ENCODE data around the gene LAX1. TPM values are rescaled to one million over a fixed set of nuclear protein-coding genes. Genes with fewer than 3 reads are reported as not detected.
"Not testable (repeated sequence)": the region's sequence is repeated elsewhere in the genome, so short reads cannot be mapped to it uniquely, and the experiment has no call there.

LAX1 gene
- total RNA-seq: 0.19 TPM in 1 of 2 replicates, not detected in the other

GRCh38 chr1:203765029-203765837 lies at the start of gene LAX1:
LAX1 (plus strand) TSS chr1:203765183; CDS start chr1:203765566, 383 bp downstream.
- peak; percentile 78 for DNase-seq

- DNase-seq: no peak
Measured at GRCh38 chr1:203717120-203717519, 47.9 kb upstream of the LAX1 start.

- no peak for DNase-seq
Measured at GRCh38 chr1:203720242-203720641, 44.7 kb upstream of the LAX1 start.

GRCh38 chr1:203722909-203723308 lies 42.1 kb upstream of the LAX1 start:
- no peak for DNase-seq

- no peak for DNase-seq
Measured at GRCh38 chr1:203726417-203726867, 38.5 kb upstream of the LAX1 start.

GRCh38 chr1:203733009-203733863 lies 31.7 kb upstream of the LAX1 start:
- no peak for DNase-seq

GRCh38 chr1:203742436-203742835 lies 22.5 kb upstream of the LAX1 start:
- peak; percentile 37 for DNase-seq

GRCh38 chr1:203743091-203743571 lies 21.9 kb upstream of the LAX1 start:
- no peak for DNase-seq

- DNase-seq: no peak
Measured at GRCh38 chr1:203744075-203744972, 20.7 kb upstream of the LAX1 start.

GRCh38 chr1:203746281-203746680 lies 18.7 kb upstream of the LAX1 start:
- no peak for DNase-seq

GRCh38 chr1:203751051-203751450 lies 13.9 kb upstream of the LAX1 start:
- DNase-seq: no peak

- not testable (repeated sequence) for DNase-seq
Measured at GRCh38 chr1:203751618-203752361, 13.2 kb upstream of the LAX1 start.

- no peak for DNase-seq
Measured at GRCh38 chr1:203754455-203754864, 10.5 kb upstream of the LAX1 start.

- DNase-seq: no peak
Measured at GRCh38 chr1:203756036-203756435, 8.9 kb upstream of the LAX1 start.

- DNase-seq: not testable (repeated sequence)
Measured at GRCh38 chr1:203758749-203759148, 6.2 kb upstream of the LAX1 start.

GRCh38 chr1:203760506-203760905 lies 4.5 kb upstream of the LAX1 start:
- no peak for DNase-seq

- not testable (repeated sequence) for DNase-seq
Measured at GRCh38 chr1:203761958-203762357, 3.0 kb upstream of the LAX1 start.

- DNase-seq: no peak
Measured at GRCh38 chr1:203763505-203763904, 1.5 kb upstream of the LAX1 start.

GRCh38 chr1:203764105-203765028 lies 616 bp upstream of the LAX1 start:
- no peak for DNase-seq

GRCh38 chr1:203768256-203768655 lies 3.3 kb downstream of the LAX1 start:
- DNase-seq: no peak
